Activated naive CD8-positive, alpha-beta T cell treated with anti-CD3 and anti-CD28 coated beads for 36 hours (primary cell): Measurements from ENCODE around the gene AGAP1. TPM values are rescaled to one million over a fixed set of nuclear protein-coding genes. Genes with fewer than 3 reads are reported as not detected.

Experiments used
- DNase-seq: peaks from one replicate; pipeline ENCODE4 v3.0.0; 2021
- H3K27ac Mint-ChIP-seq: one replicate; pipeline ENCODE4 v1.8.0; 2022; ENCODE audit warnings: mild to moderate bottlenecking, moderate library complexity, mixed read lengths
- H3K27me3 Mint-ChIP-seq: one replicate; pipeline ENCODE4 v1.8.0; 2022; ENCODE audit warnings: mild to moderate bottlenecking, mixed read lengths
- H3K36me3 Mint-ChIP-seq: one replicate; pipeline ENCODE4 v1.8.0; 2021; ENCODE audit warnings: mild to moderate bottlenecking, mixed read lengths
- H3K4me1 Mint-ChIP-seq: one replicate; pipeline ENCODE4 v1.8.0; 2021; ENCODE audit warnings: mixed read lengths
- H3K4me3 Mint-ChIP-seq: one replicate; pipeline ENCODE4 v1.8.0; 2022; ENCODE audit warnings: mild to moderate bottlenecking, moderate library complexity, mixed read lengths
- H3K9me3 Mint-ChIP-seq: one replicate; pipeline ENCODE4 v1.8.0; 2022; ENCODE audit warnings: mixed read lengths
- total RNA-seq, 2 experiments: library from RNA; stranded (reverse); gene quantifications; one replicate each; pipeline ENCODE4 v1.2.3, GENCODE V29; 2021

The AGAP1 gene
- total RNA-seq, 2 experiments from 2014 or later = 0.89 to 1.4 TPM

- Mint-ChIP-seq H3K4me3 (no peak overlapping the region), H3K36me3 (no peaks in the 10 kb centered on the region), H3K27me3 (peaks cover 6% of the 10 kb centered on the region), H3K27ac (no peak overlapping the region), H3K9me3 (no peaks in the 10 kb centered on the region), H3K4me1 (no peaks in the 10 kb centered on the region)
- DNase-seq = no peak
Observed at GRCh38 chr2:235527806-235528469, 34.1 kb downstream of the AGAP1 start.

- H3K4me1 Mint-ChIP-seq = no peaks in the 10 kb centered on the region
Observed at GRCh38 chr2:235529621-235530020, 35.8 kb downstream of the AGAP1 start.

GRCh38 chr2:235530735-235531134 lies 36.9 kb downstream of the AGAP1 start:
- no peaks in the 10 kb centered on the region for H3K9me3 Mint-ChIP-seq
- no peak for DNase-seq

More at GRCh38 chr2:235529621-235530020, 35.8 kb downstream of the AGAP1 start:
- Mint-ChIP-seq H3K27me3 (peaks cover 8% of the 10 kb centered on the region), H3K9me3 (no peaks in the 10 kb centered on the region), H3K4me3 (no peak overlapping the region), H3K36me3 (no peaks in the 10 kb centered on the region), H3K27ac (no peak overlapping the region)
- no peak for DNase-seq

GRCh38 chr2:235532307-235532706 lies 38.5 kb downstream of the AGAP1 start:
- Mint-ChIP-seq H3K4me3 (no peak overlapping the region), H3K4me1 (no peaks in the 10 kb centered on the region), H3K27ac (no peak overlapping the region), H3K36me3 (no peaks in the 10 kb centered on the region), H3K9me3 (no peaks in the 10 kb centered on the region), H3K27me3 (peaks cover 15% of the 10 kb centered on the region)
- DNase-seq = no peak

More at GRCh38 chr2:235530735-235531134, 36.9 kb downstream of the AGAP1 start:
- Mint-ChIP-seq H3K36me3 (no peaks in the 10 kb centered on the region), H3K27me3 (peaks cover 8% of the 10 kb centered on the region), H3K4me1 (no peaks in the 10 kb centered on the region), H3K4me3 (no peak overlapping the region), H3K27ac (no peak overlapping the region)

GRCh38 chr2:235533198-235533597 lies 39.4 kb downstream of the AGAP1 start:
- Mint-ChIP-seq H3K4me1 (no peaks in the 10 kb centered on the region), H3K27me3 (peaks cover 15% of the 10 kb centered on the region), H3K9me3 (no peaks in the 10 kb centered on the region), H3K27ac (no peak overlapping the region), H3K4me3 (no peak overlapping the region), H3K36me3 (no peaks in the 10 kb centered on the region)
- no peak for DNase-seq

- no peaks in the 10 kb centered on the region for H3K9me3 Mint-ChIP-seq
- DNase-seq = no peak
- no peaks in the 10 kb centered on the region for H3K4me1 Mint-ChIP-seq
- no peak overlapping the region for H3K27ac Mint-ChIP-seq
- H3K36me3 Mint-ChIP-seq = no peaks in the 10 kb centered on the region
- H3K4me3 Mint-ChIP-seq = no peak overlapping the region
- peaks cover 15% of the 10 kb centered on the region for H3K27me3 Mint-ChIP-seq
Observed at GRCh38 chr2:235533616-235534385, 40.0 kb downstream of the AGAP1 start.

GRCh38 chr2:235534678-235535422 lies 41.0 kb downstream of the AGAP1 start:
- no peak for DNase-seq
- Mint-ChIP-seq H3K27ac (no peak overlapping the region), H3K27me3 (peaks cover 20% of the 10 kb centered on the region)

GRCh38 chr2:235535423-235536130 lies 41.7 kb downstream of the AGAP1 start:
- H3K27ac Mint-ChIP-seq = no peak overlapping the region
- peaks cover 17% of the 10 kb centered on the region for H3K27me3 Mint-ChIP-seq
- DNase-seq = no peak
- no peaks in the 10 kb centered on the region for H3K4me1 Mint-ChIP-seq
- H3K9me3 Mint-ChIP-seq = no peaks in the 10 kb centered on the region
- H3K36me3 Mint-ChIP-seq = no peaks in the 10 kb centered on the region
- H3K4me3 Mint-ChIP-seq = no peak overlapping the region

More at GRCh38 chr2:235534678-235535422, 41.0 kb downstream of the AGAP1 start:
- Mint-ChIP-seq H3K4me3 (no peak overlapping the region), H3K36me3 (no peaks in the 10 kb centered on the region), H3K4me1 (no peaks in the 10 kb centered on the region), H3K9me3 (no peaks in the 10 kb centered on the region)

- Mint-ChIP-seq H3K4me3 (no peak overlapping the region), H3K4me1 (no peaks in the 10 kb centered on the region), H3K27ac (no peak overlapping the region), H3K9me3 (no peaks in the 10 kb centered on the region), H3K36me3 (no peaks in the 10 kb centered on the region), H3K27me3 (peaks cover 17% of the 10 kb centered on the region)
- DNase-seq = no peak
Observed at GRCh38 chr2:235536711-235537110, 42.9 kb downstream of the AGAP1 start.

- no peaks in the 10 kb centered on the region for H3K4me1 Mint-ChIP-seq
- no peak overlapping the region for H3K27ac Mint-ChIP-seq
- H3K36me3 Mint-ChIP-seq = no peaks in the 10 kb centered on the region
- no peaks in the 10 kb centered on the region for H3K9me3 Mint-ChIP-seq
- no peak overlapping the region for H3K4me3 Mint-ChIP-seq
- H3K27me3 Mint-ChIP-seq = peaks cover 20% of the 10 kb centered on the region
- DNase-seq = no peak
Observed at GRCh38 chr2:235537186-235537585, 43.3 kb downstream of the AGAP1 start.

- H3K9me3 Mint-ChIP-seq = no peaks in the 10 kb centered on the region
- H3K27me3 Mint-ChIP-seq = peaks cover 20% of the 10 kb centered on the region
Observed at GRCh38 chr2:235537587-235537986, 43.7 kb downstream of the AGAP1 start.

GRCh38 chr2:235538144-235538639 lies 44.3 kb downstream of the AGAP1 start:
- Mint-ChIP-seq H3K4me1 (no peaks in the 10 kb centered on the region), H3K9me3 (no peaks in the 10 kb centered on the region), H3K27ac (no peak overlapping the region), H3K36me3 (no peaks in the 10 kb centered on the region), H3K27me3 (peaks cover 20% of the 10 kb centered on the region), H3K4me3 (no peak overlapping the region)
- DNase-seq = no peak

More at GRCh38 chr2:235537587-235537986, 43.7 kb downstream of the AGAP1 start:
- DNase-seq = no peak
- Mint-ChIP-seq H3K4me3 (no peak overlapping the region), H3K36me3 (no peaks in the 10 kb centered on the region), H3K4me1 (no peaks in the 10 kb centered on the region), H3K27ac (no peak overlapping the region)

- Mint-ChIP-seq H3K27me3 (peaks cover 19% of the 10 kb centered on the region), H3K4me1 (no peaks in the 10 kb centered on the region), H3K27ac (no peak overlapping the region), H3K36me3 (no peaks in the 10 kb centered on the region), H3K9me3 (no peaks in the 10 kb centered on the region), H3K4me3 (no peak overlapping the region)
- no peak for DNase-seq
Observed at GRCh38 chr2:235538981-235539380, 45.1 kb downstream of the AGAP1 start.

- H3K4me1 Mint-ChIP-seq = no peaks in the 10 kb centered on the region
- no peaks in the 10 kb centered on the region for H3K36me3 Mint-ChIP-seq
- H3K27me3 Mint-ChIP-seq = peaks cover 19% of the 10 kb centered on the region
- no peak for DNase-seq
- H3K27ac Mint-ChIP-seq = no peak overlapping the region
- H3K4me3 Mint-ChIP-seq = no peak overlapping the region
- H3K9me3 Mint-ChIP-seq = no peaks in the 10 kb centered on the region
Observed at GRCh38 chr2:235539773-235540172, 45.9 kb downstream of the AGAP1 start.
